ENCODE data around the gene IFNA7.

DNA sequence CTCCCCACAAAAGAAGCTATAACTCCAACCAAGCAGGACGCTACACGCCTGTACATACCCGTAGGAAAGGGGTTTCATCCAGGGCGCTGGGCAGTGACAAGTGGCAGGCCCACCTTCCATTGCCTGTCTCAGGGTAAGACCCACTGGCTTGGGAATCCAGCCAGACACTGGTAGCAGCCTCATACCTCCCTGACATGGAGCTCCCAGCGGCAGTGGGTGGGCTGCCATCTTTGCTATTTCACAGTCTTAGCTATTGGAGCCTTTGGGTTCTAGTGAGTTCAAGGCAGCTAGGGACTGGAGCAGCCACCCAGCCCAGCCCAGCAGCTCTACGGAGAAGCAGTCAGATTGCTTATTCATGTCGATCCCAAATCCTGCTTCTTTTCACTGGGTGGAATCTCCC, 8.3 kb upstream of the IFNA7 start:
- TF ChIP-seq CTCF (IDR thresholded peaks at IDR 0.05; ENCODE audit: low read depth, low read length) (no peak), EZH2phosphoT487 (IDR thresholded peaks at IDR 0.05; ENCODE audit: low read depth) (no peak)

Data from OCI-LY3 (cell line).